ENCODE measurements around the gene OR8J1. TPM values are rescaled to one million over a fixed set of nuclear protein-coding genes. Genes with fewer than 3 reads are reported as not detected.

OR8J1 gene
- total and polyA plus RNA-seq, 2 experiments from 2014 or later = not detected

DNA sequence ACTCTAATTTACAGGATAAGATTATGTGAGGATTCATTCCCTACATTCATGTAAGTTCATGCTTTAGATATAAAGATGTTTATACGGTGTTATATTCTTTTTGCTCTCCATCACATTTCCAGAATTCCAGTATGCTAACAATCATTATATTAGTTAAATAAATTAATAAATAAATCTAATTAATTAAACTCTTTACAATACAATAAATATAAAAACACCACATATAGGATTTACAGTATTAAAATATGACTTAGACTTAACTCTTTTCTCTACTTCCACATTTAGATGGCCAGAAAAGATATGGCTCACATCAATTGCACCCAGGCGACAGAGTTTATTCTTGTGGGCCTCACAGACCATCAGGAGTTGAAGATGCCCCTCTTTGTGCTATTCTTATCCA lies 21.2 kb downstream of the OR8J1 start, which contains the start of gene OR8U1 (continued):
- TF ChIP-seq, protein P1, sequence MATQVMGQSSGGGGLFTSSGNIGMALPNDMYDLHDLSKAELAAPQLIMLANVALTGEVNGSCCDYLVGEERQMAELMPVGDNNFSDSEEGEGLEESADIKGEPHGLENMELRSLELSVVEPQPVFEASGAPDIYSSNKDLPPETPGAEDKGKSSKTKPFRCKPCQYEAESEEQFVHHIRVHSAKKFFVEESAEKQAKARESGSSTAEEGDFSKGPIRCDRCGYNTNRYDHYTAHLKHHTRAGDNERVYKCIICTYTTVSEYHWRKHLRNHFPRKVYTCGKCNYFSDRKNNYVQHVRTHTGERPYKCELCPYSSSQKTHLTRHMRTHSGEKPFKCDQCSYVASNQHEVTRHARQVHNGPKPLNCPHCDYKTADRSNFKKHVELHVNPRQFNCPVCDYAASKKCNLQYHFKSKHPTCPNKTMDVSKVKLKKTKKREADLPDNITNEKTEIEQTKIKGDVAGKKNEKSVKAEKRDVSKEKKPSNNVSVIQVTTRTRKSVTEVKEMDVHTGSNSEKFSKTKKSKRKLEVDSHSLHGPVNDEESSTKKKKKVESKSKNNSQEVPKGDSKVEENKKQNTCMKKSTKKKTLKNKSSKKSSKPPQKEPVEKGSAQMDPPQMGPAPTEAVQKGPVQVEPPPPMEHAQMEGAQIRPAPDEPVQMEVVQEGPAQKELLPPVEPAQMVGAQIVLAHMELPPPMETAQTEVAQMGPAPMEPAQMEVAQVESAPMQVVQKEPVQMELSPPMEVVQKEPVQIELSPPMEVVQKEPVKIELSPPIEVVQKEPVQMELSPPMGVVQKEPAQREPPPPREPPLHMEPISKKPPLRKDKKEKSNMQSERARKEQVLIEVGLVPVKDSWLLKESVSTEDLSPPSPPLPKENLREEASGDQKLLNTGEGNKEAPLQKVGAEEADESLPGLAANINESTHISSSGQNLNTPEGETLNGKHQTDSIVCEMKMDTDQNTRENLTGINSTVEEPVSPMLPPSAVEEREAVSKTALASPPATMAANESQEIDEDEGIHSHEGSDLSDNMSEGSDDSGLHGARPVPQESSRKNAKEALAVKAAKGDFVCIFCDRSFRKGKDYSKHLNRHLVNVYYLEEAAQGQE (IDR thresholded peaks at IDR 0.05; ENCODE audit: unreplicated experiment) = no peak

- H2AFZ ChIP-seq = no peak overlapping the region
- DNase-seq (ENCODE audit: low spot score) = no peak
- TF ChIP-seq ZNF114 (CRISPR knock-in tag; IDR thresholded peaks at IDR 0.05) (no peak), EZH2phosphoT487 (IDR thresholded peaks at IDR 0.05; ENCODE audit: unreplicated experiment) (no peak), CTCF (conservative IDR thresholded peaks at IDR 0.05; ENCODE audit: low read depth in 2 of 2) (no peak), ZNF331 (CRISPR knock-in tag; IDR thresholded peaks at IDR 0.05; ENCODE audit: low read depth) (no peak), JUNB (IDR thresholded peaks at IDR 0.05; ENCODE audit: unreplicated experiment) (no peak), POLR2AphosphoS5 (IDR thresholded peaks at IDR 0.05; ENCODE audit: low read depth) (no peak), CREB1 (CRISPR knock-in tag; IDR thresholded peaks at IDR 0.05; ENCODE audit: low read depth) (no peak), STAT1 (IDR thresholded peaks at IDR 0.05; ENCODE audit: unreplicated experiment) (no peak), EZH2 (IDR thresholded peaks at IDR 0.05; ENCODE audit: low read depth, unreplicated experiment) (no peak), ETS1 (IDR thresholded peaks at IDR 0.05) (no peak)
- TF ChIP-seq, protein P1 (IDR thresholded peaks at IDR 0.05; ENCODE audit: unreplicated experiment) = no peak
Measured at GRCh38 chr11:56380120-56380519, 26.0 kb downstream of the OR8J1 start.

More at GRCh38 chr11:56380120-56380519, 26.0 kb downstream of the OR8J1 start:
- Histone ChIP-seq H3K27ac (ENCODE audit: low read depth) (no peak overlapping the region), H3K79me2 (replicated peaks; ENCODE audit: insufficient read depth) (no peaks in the 10 kb centered on the region), H3K27me3 (ENCODE audit: insufficient read depth) (no peaks in the 10 kb centered on the region), H3K4me2 (no peak overlapping the region), H3F3A (replicated peaks; ENCODE audit: low read depth) (no peaks in the 10 kb centered on the region), H3K9me2 (ENCODE audit: insufficient read depth) (no peaks in the 10 kb centered on the region), H3K4me1 (ENCODE audit: insufficient read depth) (no peaks in the 10 kb centered on the region), H3K36me3 (ENCODE audit: insufficient read depth) (no peaks in the 10 kb centered on the region), H3K4me3 (no peak overlapping the region), H4K20me1 (replicated peaks; ENCODE audit: insufficient read depth) (no peaks in the 10 kb centered on the region)
- Mint-ChIP-seq H3K9me3 (no peaks in the 10 kb centered on the region), H3K4me1 (no peaks in the 10 kb centered on the region), H3K36me3 (ENCODE audit: low read depth) (no peaks in the 10 kb centered on the region), H3K27ac (no peak overlapping the region), H3K27me3 (ENCODE audit: insufficient read depth, low read depth, poor library complexity) (no peaks in the 10 kb centered on the region), H3K4me3 (no peak overlapping the region)
- ATAC-seq = no peak
